HFF-Myc (cell line): ENCODE results near the gene LATS2.

Source experiments
- DNase-seq: peaks from one replicate; pipeline ENCODE4 v3.0.0-alpha.2; 2011; ENCODE audit warnings: low read depth; ENCODE audit errors: extremely low read depth
- H3K4me3 ChIP-seq: replicated peaks from 2 replicates; pipeline ENCODE4 v1.5.1; 2011; ENCODE audit warnings: low read depth, mild to moderate bottlenecking, control low read depth, low read length
- TF ChIP-seq, protein P1 (sequence below): IDR thresholded peaks from 2 replicates; pipeline ENCODE4 v1.5.1; 2012; ENCODE audit warnings: mild to moderate bottlenecking, low read depth, low read length, control low read depth; ENCODE audit errors: missing control alignments

LATS2 gene

DNA sequence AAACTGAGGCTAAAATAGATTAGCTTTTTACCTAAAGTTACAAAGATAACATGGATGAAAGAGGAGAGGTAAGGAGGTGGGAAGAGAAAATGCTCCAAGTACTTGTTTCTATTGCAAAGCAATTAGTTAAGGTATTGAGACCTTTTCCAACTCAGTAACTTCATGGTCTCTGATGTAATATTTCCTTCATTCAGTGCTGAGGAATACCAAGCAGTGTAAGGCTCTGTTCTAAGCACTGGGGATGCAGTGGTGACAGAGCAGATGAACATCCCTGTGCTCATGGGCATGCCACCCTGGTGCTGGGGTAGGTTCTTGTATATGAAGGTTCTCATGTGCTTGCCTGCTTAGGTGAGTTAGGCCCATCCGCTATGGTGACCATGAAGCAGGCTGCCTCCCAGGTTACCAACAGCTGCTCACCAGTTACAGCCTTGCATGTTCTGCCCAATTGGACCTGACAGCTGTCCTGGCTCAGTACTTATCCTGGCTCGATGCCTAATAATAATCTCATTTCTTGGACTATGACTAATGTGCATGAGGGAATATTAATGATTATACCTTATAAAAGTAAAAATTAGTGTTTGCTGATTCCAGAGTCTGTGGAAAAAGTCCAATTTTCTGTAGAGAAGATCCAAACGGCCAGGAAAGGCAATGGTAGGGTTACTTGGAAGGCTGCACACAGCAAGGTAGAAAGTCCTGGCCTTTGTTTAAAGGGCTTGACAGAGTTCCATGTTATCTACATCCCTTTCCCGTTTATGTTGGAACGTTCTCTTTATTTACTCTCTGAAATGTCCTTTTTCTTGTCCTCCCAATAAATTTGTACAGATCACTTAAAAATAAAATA, 48.3 kb downstream of the LATS2 start:
- H3K4me3 ChIP-seq: no peak overlapping the region
- no peak for DNase-seq
- TF ChIP-seq, protein P1, sequence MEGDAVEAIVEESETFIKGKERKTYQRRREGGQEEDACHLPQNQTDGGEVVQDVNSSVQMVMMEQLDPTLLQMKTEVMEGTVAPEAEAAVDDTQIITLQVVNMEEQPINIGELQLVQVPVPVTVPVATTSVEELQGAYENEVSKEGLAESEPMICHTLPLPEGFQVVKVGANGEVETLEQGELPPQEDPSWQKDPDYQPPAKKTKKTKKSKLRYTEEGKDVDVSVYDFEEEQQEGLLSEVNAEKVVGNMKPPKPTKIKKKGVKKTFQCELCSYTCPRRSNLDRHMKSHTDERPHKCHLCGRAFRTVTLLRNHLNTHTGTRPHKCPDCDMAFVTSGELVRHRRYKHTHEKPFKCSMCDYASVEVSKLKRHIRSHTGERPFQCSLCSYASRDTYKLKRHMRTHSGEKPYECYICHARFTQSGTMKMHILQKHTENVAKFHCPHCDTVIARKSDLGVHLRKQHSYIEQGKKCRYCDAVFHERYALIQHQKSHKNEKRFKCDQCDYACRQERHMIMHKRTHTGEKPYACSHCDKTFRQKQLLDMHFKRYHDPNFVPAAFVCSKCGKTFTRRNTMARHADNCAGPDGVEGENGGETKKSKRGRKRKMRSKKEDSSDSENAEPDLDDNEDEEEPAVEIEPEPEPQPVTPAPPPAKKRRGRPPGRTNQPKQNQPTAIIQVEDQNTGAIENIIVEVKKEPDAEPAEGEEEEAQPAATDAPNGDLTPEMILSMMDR: no peak

DNA sequence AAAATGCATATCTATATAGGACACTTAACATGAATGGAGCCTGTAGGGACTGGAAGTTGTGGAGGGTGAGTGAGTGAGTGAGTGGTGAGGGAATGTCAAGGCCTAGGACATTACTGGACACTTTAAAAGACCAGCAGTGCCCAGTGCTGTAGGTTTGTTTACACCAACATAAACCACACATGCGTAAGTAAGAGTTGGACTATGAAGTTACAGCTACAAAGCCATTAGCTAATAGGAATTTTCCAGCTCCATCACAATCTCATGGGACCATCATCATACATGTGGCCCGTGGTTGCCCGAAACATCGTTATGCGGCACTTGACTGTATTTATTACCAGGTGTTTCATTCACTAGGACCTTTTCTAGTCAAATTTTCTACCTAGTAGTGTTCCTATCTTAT, 49.2 kb downstream of the LATS2 start:
- DNase-seq: no peak
- no peak overlapping the region for H3K4me3 ChIP-seq
- TF ChIP-seq, protein P1: no peak

DNA sequence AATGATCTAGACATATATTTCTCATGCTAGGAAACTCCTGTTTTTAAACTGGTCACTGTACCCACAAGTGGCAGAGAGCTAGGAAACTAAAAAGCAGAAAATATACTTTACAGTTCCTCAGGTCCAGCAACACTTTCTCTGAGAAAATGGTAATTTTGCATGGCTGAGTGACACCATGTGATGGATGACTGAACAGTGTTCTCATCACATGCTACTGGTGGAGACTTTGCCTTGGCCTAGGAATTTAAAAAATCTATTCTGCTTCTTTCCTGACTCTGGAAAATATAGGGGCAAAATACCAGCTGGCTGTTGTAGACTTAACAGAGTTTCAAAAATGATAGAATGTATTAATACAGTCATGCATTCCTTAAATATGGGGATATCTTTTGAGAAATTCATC, 50.0 kb downstream of the LATS2 start:
- TF ChIP-seq, protein P1: no peak
- H3K4me3 ChIP-seq: no peak overlapping the region
- DNase-seq: no peak

DNA sequence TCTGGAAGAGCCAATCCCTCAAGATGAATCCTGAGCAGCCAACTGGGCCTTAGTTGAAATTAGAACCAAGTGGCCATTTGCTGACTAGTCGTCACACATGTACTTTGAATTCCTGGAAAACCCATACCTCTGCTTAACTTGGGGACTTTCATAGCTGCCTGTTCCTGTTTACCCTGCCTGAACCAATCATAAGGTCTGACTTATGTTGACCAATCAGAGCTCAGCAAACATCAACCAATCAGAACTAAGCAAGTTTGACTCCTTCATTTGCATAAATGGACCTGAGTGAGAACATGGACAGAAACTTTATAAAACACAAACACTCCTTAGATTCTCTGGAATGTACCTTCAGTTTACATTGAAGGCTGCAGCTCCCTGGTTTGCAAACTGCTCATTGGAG, 50.8 kb downstream of the LATS2 start:
- no peak for DNase-seq
- TF ChIP-seq, protein P1: no peak
- no peak overlapping the region for H3K4me3 ChIP-seq

DNA sequence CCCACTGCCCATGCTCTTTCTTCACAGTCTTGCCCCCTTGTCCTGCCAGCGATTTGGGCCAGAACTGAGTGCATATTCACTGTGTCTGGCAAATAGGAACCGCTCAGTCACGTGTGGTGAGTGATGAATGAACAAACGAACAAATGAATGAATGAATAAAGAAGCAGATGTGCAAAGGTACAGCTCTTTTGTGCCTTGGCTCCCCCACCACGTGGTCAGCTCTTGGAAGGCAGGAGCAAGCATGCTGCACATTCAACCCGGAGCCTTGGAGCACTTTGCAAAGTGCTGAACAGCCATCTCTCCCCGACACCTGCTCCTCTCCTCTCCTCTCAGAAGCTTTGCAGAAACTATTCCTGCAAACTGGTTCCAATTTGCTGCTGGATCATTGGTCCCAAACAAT, 52.4 kb downstream of the LATS2 start:
- DNase-seq: no peak
- H3K4me3 ChIP-seq: no peak overlapping the region
- TF ChIP-seq, protein P1: no peak

DNA sequence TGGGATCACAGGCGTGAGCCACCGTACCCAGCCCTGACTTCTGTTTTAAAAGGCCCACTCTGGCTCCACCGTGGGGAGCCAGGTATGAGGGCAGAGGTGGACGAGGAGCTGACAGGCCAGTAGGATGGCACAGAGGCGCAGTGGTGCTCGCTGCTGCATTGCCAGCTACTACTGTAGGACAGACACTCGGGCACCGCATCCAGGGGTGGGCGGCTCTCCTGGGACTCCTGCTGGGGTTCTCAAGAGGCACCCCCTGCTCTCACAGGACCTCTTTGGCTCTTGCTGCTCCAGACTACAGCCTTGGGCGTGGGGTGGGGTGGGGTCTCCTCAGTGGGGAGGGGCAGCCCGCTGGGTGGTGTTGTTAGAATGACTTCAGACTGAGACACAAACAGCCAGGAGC, 53.4 kb downstream of the LATS2 start:
- no peak overlapping the region for H3K4me3 ChIP-seq
- TF ChIP-seq, protein P1: no peak
- DNase-seq: no peak
